Breast epithelium (tissue), 4 donors: ENCODE data around the gene BCORL1. TPM values are rescaled to one million over a fixed set of nuclear protein-coding genes. Genes with fewer than 3 reads are reported as not detected.

Source experiments
- DNase-seq, 2 donors: peaks; one replicate each; pipeline ENCODE4 v3.0.0-alpha.2; 2019; ENCODE audit warnings: low spot score in 2 of 2
- H3K27ac ChIP-seq, 2 donors: fragments of 200-600 bp; sonication (generic) in 1 of 2; one replicate each; pipeline ENCODE4 v1.5.1; 2016 to 2019; ENCODE audit warnings: mild to moderate bottlenecking in 1 of 2
- H3K27me3 ChIP-seq, 2 donors: fragments of 200-600 bp; sonication (generic) in 1 of 2; one replicate each; pipeline versions ENCODE4 v1.5.1 to v1.6.0; 2017 to 2019; ENCODE audit warnings: control low read depth in 1 of 2, mild to moderate bottlenecking in 1 of 2
- H3K36me3 ChIP-seq: fragments of 200-600 bp; one replicate; pipeline ENCODE4 v1.5.1; 2019
- H3K4me1 ChIP-seq, 2 donors: fragments of 200-600 bp; sonication (generic); one replicate each; pipeline ENCODE4 v1.5.1; 2016 to 2019; ENCODE audit warnings: control low read depth in 1 of 2
- H3K4me3 ChIP-seq, 3 donors: fragments of 200-600 bp; sonication (generic); 1 replicate in 2 of 3; 2 replicates in 1 of 3; pipeline ENCODE4 v1.5.1; 2016 to 2019; ENCODE audit warnings: mild to moderate bottlenecking in 3 of 3, moderate library complexity in 2 of 3
- H3K9me3 ChIP-seq, 2 donors: fragments of 200-600 bp; sonication (generic) in 1 of 2; one replicate each; pipeline ENCODE4 v1.5.1; 2016 to 2019; ENCODE audit warnings: control low read depth in 1 of 2
- POLR2A ChIP-seq: fragments of 450-650 bp; IDR thresholded peaks from one replicate; pipeline ENCODE4 v1.6.1; 2016; ENCODE audit warnings: antibody characterized with exemption, mild to moderate bottlenecking, moderate library complexity
- POLR2AphosphoS5 ChIP-seq, 3 donors: sonication (generic); formaldehyde crosslinking; IDR thresholded peaks; one replicate each; pipeline ENCODE4 v1.6.1; 2017; ENCODE audit warnings: antibody characterized with exemption in 3 of 3
- intact Hi-C: fragments of 100-400 bp; cut with DNase I; formaldehyde crosslinking; loops from one replicate; pipeline ENCODE4 v1.15.1; 2023; ENCODE audit warnings: low total_unique reads
- total RNA-seq, 3 donors: library from RNA; depleted of rRNA; stranded (reverse); fragments of >200 nt; gene quantifications; one replicate each; pipeline ENCODE4 v1.1.0, GENCODE V29; 2016
- TF ChIP-seq, protein P1 (sequence below), 3 donors: fragments of 450-650 bp; IDR thresholded peaks; one replicate each; pipeline ENCODE4 v1.5.1; 2016 to 2017; ENCODE audit warnings: antibody characterized with exemption in 3 of 3, mild to moderate bottlenecking in 3 of 3, moderate library complexity in 3 of 3

Gene BCORL1
- total RNA-seq, 3 donors from 2014 or later: 4.5 to 5.0 (median 4.9) TPM

DNA sequence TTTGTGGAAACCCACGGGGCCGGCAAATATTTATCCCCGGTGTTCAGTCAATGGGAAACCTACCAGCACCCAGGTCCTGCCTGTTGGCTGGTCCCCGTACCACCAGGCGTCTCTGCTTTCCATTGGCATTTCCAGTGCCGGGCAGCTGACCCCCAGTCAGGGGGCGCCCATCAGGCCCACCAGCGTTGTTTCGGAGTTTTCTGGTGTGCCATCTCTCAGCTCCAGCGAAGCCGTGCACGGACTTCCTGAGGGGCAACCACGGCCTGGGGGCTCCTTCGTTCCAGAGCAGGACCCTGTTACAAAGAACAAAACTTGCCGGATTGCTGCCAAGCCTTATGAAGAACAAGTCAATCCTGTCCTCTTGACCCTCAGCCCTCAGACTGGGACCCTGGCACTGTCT, 32.7 kb downstream of the BCORL1 start:
- Histone ChIP-seq H3K27me3 (peaks cover 0 to 13% of the 10 kb centered on the region in 2 donors), H3K4me3 (no peak overlapping the region), H3K4me1 (no peaks in the 10 kb centered on the region), H3K27ac (no peak overlapping the region), H3K9me3 (no peaks in the 10 kb centered on the region), H3K36me3 (no peaks in the 10 kb centered on the region)
- intact Hi-C loops: no loop called here
- TF ChIP-seq, protein P1, sequence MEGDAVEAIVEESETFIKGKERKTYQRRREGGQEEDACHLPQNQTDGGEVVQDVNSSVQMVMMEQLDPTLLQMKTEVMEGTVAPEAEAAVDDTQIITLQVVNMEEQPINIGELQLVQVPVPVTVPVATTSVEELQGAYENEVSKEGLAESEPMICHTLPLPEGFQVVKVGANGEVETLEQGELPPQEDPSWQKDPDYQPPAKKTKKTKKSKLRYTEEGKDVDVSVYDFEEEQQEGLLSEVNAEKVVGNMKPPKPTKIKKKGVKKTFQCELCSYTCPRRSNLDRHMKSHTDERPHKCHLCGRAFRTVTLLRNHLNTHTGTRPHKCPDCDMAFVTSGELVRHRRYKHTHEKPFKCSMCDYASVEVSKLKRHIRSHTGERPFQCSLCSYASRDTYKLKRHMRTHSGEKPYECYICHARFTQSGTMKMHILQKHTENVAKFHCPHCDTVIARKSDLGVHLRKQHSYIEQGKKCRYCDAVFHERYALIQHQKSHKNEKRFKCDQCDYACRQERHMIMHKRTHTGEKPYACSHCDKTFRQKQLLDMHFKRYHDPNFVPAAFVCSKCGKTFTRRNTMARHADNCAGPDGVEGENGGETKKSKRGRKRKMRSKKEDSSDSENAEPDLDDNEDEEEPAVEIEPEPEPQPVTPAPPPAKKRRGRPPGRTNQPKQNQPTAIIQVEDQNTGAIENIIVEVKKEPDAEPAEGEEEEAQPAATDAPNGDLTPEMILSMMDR (IDR thresholded peaks at IDR 0.05): no peak
- TF ChIP-seq POLR2AphosphoS5 (IDR thresholded peaks at IDR 0.05) (no peak), POLR2A (no peak)
- DNase-seq: no peak

DNA sequence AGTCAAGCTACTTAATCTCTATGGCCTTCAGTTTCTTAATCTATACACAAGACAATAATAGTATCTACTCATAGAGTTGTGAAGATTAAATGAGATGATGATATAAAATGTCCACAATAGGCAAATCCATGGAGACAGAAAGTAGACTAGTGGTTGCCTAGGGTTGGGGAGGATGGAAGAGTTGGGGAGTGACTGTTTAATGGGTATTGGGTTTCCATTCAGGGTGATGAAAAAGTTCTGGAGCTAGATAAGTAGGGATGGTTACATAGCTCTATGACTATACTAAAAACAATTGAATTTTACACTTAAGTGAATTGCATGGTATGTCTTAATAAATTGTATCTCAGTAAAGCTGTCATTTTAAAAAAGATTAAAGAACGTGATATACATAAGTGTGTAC, 35.7 kb downstream of the BCORL1 start:
- Histone ChIP-seq H3K27me3 (peaks cover 0 to 13% of the 10 kb centered on the region in 2 donors), H3K4me1 (no peaks in the 10 kb centered on the region), H3K27ac (no peak overlapping the region), H3K36me3 (no peaks in the 10 kb centered on the region), H3K4me3 (no peak overlapping the region), H3K9me3 (no peaks in the 10 kb centered on the region)
- intact Hi-C loops: no loop called here
- DNase-seq: no peak
- no peak for TF ChIP-seq POLR2AphosphoS5 (IDR thresholded peaks at IDR 0.05)
- TF ChIP-seq, protein P1 (IDR thresholded peaks at IDR 0.05): no peak
- TF ChIP-seq POLR2A: no peak

DNA sequence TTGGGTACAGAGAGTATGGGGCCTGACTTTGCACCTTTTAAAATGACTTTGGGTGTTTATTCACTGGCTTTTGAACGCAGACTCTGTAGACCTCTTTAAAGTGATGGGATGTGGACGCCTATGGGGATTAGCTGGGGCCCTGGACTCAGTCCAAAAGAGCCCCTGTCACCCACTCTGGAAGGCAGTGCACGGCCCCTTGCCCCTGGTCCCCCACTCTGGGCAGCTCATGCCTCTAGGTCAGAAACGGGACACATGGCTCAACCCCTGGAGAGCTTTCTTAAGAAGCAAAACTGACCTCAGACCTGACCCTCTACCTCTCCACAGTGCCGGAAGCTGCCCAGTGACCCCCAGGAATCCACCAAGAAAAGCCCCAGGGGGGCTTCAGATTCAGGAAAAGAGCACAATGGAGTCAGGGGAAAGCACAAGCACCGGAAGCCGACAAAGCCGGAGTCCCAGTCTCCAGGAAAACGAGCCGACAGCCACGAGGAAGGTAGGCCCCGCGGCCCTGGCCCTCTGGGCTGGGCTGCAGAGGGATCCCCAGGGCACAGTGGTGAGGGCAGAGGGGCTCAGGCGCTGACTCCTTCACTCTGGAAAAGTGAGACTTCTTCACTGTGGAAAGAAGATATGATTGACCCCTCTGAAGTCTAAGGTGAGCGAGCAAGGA, 38.4 kb downstream of the BCORL1 start:
- TF ChIP-seq POLR2A: no peak
- TF ChIP-seq, protein P1 (IDR thresholded peaks at IDR 0.05): no peak
- TF ChIP-seq POLR2AphosphoS5 (IDR thresholded peaks at IDR 0.05): no peak
- Histone ChIP-seq H3K4me3 (no peak overlapping the region), H3K27ac (no peak overlapping the region), H3K4me1 (no peaks in the 10 kb centered on the region), H3K27me3 (peaks cover 0 to 10% of the 10 kb centered on the region in 2 donors), H3K9me3 (no peaks in the 10 kb centered on the region), H3K36me3 (no peaks in the 10 kb centered on the region)
- no peak for DNase-seq
- intact Hi-C loops: no loop called here

DNA sequence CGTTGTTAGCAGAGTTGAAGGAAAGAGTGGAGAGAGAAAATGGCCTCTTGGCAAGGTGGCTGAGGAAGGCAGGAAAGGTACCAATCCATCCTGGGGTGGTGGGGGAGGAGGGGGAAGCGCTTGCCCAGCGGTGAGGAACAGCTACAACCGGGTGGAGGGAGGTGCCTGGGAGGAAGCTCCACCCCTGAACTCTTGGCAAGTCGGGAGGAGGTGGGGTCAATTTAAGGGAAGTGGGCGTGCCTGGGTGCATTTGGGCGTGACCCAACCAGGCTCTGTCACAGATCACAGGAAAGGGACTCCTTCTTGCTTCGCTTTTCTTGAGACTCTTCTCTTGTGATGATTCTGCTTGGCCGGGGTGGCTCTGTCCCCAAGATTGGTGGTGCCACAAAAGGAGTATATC, 41.7 kb downstream of the BCORL1 start:
- no peaks in the 10 kb centered on the region for H3K36me3 ChIP-seq
- no peaks in the 10 kb centered on the region for H3K9me3 ChIP-seq
- H3K4me3 ChIP-seq: no peak overlapping the region
- peaks cover 0 to 6% of the 10 kb centered on the region in 2 donors for H3K27me3 ChIP-seq
- DNase-seq: peak; percentile 38 to 51
- TF ChIP-seq, protein P1 (IDR thresholded peaks at IDR 0.05): no peak
- TF ChIP-seq POLR2A: no peak
- TF ChIP-seq POLR2AphosphoS5 (IDR thresholded peaks at IDR 0.05): no peak
- H3K4me1 ChIP-seq: no peaks in the 10 kb centered on the region
- intact Hi-C loops: no loop called here
- no peak overlapping the region for H3K27ac ChIP-seq

DNA sequence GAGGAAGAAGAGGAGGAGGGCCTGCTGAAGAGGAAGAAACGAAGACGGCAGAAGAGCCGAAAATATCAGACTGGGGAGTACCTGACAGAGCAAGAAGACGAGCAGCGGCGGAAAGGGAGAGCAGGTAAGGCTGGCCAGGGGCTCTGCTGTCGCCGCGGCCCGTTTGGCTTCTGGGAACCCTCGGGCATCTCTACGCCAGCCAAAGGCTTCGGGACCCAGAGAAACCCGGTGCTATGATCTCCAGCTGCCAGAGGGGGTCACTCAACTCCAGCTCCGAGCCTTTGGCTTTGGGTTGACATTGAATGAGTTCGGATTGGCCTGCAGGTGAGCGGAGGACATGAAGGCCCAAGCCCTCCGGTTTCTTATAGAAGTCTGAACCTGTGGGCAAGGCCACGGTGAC, 42.8 kb downstream of the BCORL1 start:
- Histone ChIP-seq H3K4me1 (no peaks in the 10 kb centered on the region), H3K27me3 (peaks cover 0 to 8% of the 10 kb centered on the region in 2 donors), H3K9me3 (no peaks in the 10 kb centered on the region), H3K27ac (no peak overlapping the region), H3K4me3 (no peak overlapping the region), H3K36me3 (no peaks in the 10 kb centered on the region)
- DNase-seq: no peak
- intact Hi-C loops: no loop called here
- TF ChIP-seq POLR2AphosphoS5 (IDR thresholded peaks at IDR 0.05) (no peak), POLR2A (no peak)
- TF ChIP-seq, protein P1 (IDR thresholded peaks at IDR 0.05): no peak
